Stomach (tissue), 4 donors: ENCODE measurements around the gene VWA8.

Experiments used
- CTCF ChIP-seq, 7 experiments: fragments of 450-650 bp in 4 of 7; fragments of 200-600 bp in 3 of 7; sonication (generic) in 3 of 7; IDR thresholded peaks; one replicate each; pipeline ENCODE4 v1.5.1; 2016 to 2019; ENCODE audit warnings: antibody characterized with exemption in 7 of 7, control low read depth in 2 of 7, mild to moderate bottlenecking in 1 of 7
- POLR2A ChIP-seq, 4 donors: fragments of 450-650 bp; IDR thresholded peaks; one replicate each; pipeline ENCODE4 v1.6.1; 2016; ENCODE audit warnings: antibody characterized with exemption in 4 of 4, control low read depth in 2 of 4, mild to moderate bottlenecking in 1 of 4, moderate library complexity in 1 of 4
- POLR2AphosphoS5 ChIP-seq, 3 donors: sonication (generic); formaldehyde crosslinking; IDR thresholded peaks; one replicate each; pipeline ENCODE4 v1.6.1; 2016; ENCODE audit warnings: antibody characterized with exemption in 3 of 3

GRCh38 chr13:41547251-41548000 is 413.5 kb downstream of the VWA8 start:
- TF ChIP-seq CTCF (IDR thresholded peaks at IDR 0.05) (no peak), POLR2A (IDR thresholded peaks at IDR 0.05) (no peak), POLR2AphosphoS5 (IDR thresholded peaks at IDR 0.05) (peak in 1 of 3 donors; percentile 40)
